Aorta (tissue), 5 donors: ENCODE results near the gene MPP1. TPM values are rescaled to one million over a fixed set of nuclear protein-coding genes. Genes with fewer than 3 reads are reported as not detected.
A peak's percentile ranks its signal among the peaks of the same experiment; 100 is the strongest.
"Not testable (repeated sequence)": the region's sequence is repeated elsewhere in the genome, so short reads cannot be mapped to it uniquely, and the experiment has no call there.

Source experiments
- ATAC-seq: fragments of 200-7000 bp; cut with Tn5 transposase; one replicate; pipeline ENCODE4 v1.9.1; 2022; ENCODE audit warnings: moderate library complexity; ENCODE audit not compliant: low FRiP score
- DNase-seq, 2 donors: peaks; one replicate each; pipeline ENCODE4 v3.0.0-alpha.2; 2020
- H3K27ac ChIP-seq, 2 donors: one replicate each; pipeline ENCODE4 v1.5.1; 2013; ENCODE audit warnings: low read length in 2 of 2, mild to moderate bottlenecking in 2 of 2, moderate library complexity in 2 of 2, control low read depth in 1 of 2, inconsistent platforms in 1 of 2, low read depth in 1 of 2
- H3K27me3 ChIP-seq, 2 donors: one replicate each; pipeline ENCODE4 v1.6.1; 2013; ENCODE audit warnings: control low read depth in 1 of 2, low read length in 1 of 2, mild to moderate bottlenecking in 1 of 2, moderate library complexity in 1 of 2; ENCODE audit not compliant: insufficient read depth in 2 of 2, control insufficient read depth in 1 of 2
- H3K36me3 ChIP-seq, 2 donors: one replicate each; pipeline ENCODE4 v1.6.1; 2013; ENCODE audit warnings: control low read depth in 1 of 2, low read length in 1 of 2, mild to moderate bottlenecking in 1 of 2; ENCODE audit not compliant: insufficient read depth in 2 of 2, control insufficient read depth in 1 of 2
- H3K4me1 ChIP-seq, 2 donors: one replicate each; pipeline ENCODE4 v1.6.1; 2013; ENCODE audit warnings: low read length in 2 of 2, control low read depth in 1 of 2, mild to moderate bottlenecking in 1 of 2, moderate library complexity in 1 of 2; ENCODE audit not compliant: insufficient read depth in 2 of 2, control insufficient read depth in 1 of 2
- H3K4me3 ChIP-seq, 2 donors: one replicate each; pipeline ENCODE4 v1.5.1; 2013; ENCODE audit warnings: low read length in 2 of 2, control low read depth in 1 of 2, mild to moderate bottlenecking in 1 of 2
- H3K9me3 ChIP-seq: one replicate; pipeline ENCODE4 v1.6.1; 2013; ENCODE audit warnings: mild to moderate bottlenecking, low read length; ENCODE audit not compliant: control insufficient read depth
- WGBS, 2 donors: extraction: QIAGEN DNeasy Blood & Tissue Kit; methylation state at CpG; one replicate each; pipeline ENCODE4 v1.1.7; 2013; 5-methylcytosine and 5-hydroxymethylcytosine counted together
- intact Hi-C, 2 donors: fragments of 100-400 bp; cut with DNase I; formaldehyde crosslinking; loops; one replicate each; pipeline versions ENCODE4 v1.14.2 to v1.15.0; 2022
- polyA plus RNA-seq, 2 donors: library from polyadenylated mRNA; stranded (reverse); fragments of 200-250 nt; gene quantifications; one replicate each; pipeline ENCODE4 v1.2.3, GENCODE V29; 2013
- total RNA-seq, 2 donors: library from RNA; stranded (reverse); fragmentation: NEBNext Ultra II Directional; extraction: Animal tissue kit (Norgen Biotek cat#: 25700); gene quantifications; one replicate each; pipeline ENCODE4 v1.2.1, GENCODE V29; 2021
- donor health status: healthy with polysubstance abuse.
- donor health status: Bipolar disorder and iron deficiency.
- donor health status: DM: no; HTN: no; CAD: no.
- donor health status: DM: no; HTN: no; CAD: no.
- donor health status: DM: yes; HTN: yes; CAD: no.

Gene MPP1
- total and polyA plus RNA-seq, 4 donors: 23.4 to 45.7 (median 37.8) TPM

DNA sequence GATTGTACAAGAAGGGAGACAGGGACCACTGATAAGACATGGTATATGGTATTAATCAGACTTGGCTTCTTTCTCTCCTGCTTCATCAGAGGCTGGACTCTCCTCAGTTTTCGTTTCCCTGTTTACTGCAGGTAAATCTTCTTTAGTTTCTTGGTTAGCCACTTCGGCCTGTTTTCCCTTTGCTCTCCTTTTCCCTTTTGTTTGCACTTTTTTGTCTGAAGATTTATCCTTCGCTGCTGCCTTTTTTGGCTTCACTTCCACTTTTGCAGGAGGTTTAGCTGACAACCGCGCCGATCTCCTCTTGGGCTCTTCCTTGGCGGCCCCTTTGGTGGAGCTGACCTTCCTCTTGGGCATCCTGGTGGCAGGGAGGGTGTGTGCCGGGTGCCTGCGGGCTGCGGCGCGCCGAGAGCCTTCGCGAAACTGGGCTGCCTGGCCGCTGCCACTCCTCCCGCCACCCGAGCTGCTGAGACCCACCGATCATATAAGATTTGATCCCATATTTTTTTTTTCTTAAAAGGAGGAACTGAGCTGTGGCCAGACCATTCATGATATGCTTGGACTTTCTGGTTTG lies 11.8 kb upstream of the MPP1 start:
- H3K4me1 ChIP-seq, DNase-seq, H3K27me3 ChIP-seq, H3K36me3 ChIP-seq, H3K9me3 ChIP-seq, H3K27ac ChIP-seq, intact Hi-C loops, H3K4me3 ChIP-seq, ATAC-seq: not testable (repeated sequence)
- 91 to 98% methylated on average over 19 of the region's 19 CpGs for WGBS, 2 donors

DNA sequence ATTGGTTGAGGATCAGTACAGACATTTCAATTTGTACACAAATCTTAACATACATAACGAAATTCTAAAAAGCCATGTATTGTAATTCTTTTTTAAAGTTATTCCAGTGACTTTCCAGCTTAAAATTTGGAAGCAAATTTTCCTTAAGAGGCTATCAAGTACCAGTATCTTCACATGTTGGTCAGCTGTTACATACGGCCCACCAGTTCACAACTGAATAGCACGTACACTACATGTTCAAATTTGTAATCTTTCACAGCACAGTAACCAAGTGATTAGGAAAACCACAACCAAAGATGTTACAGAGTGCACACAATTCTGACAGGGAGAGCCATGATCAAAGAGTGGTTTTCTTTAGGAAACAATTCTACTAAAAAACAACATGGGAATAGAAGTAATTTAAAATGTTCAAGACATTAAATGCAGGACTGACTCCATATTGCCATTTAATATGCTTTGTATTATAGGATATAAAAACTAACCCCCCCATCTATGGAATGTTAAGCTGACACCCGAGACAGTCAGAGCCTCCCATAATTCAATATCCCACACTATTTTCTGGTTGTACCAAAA lies 11.1 kb upstream of the MPP1 start:
- H3K4me3 ChIP-seq, DNase-seq, H3K27me3 ChIP-seq, H3K4me1 ChIP-seq, H3K27ac ChIP-seq, intact Hi-C loops, H3K36me3 ChIP-seq, H3K9me3 ChIP-seq, ATAC-seq: not testable (repeated sequence)
- WGBS, 2 donors: 74 to 95% methylated on average over 4 of the region's 4 CpGs

DNA sequence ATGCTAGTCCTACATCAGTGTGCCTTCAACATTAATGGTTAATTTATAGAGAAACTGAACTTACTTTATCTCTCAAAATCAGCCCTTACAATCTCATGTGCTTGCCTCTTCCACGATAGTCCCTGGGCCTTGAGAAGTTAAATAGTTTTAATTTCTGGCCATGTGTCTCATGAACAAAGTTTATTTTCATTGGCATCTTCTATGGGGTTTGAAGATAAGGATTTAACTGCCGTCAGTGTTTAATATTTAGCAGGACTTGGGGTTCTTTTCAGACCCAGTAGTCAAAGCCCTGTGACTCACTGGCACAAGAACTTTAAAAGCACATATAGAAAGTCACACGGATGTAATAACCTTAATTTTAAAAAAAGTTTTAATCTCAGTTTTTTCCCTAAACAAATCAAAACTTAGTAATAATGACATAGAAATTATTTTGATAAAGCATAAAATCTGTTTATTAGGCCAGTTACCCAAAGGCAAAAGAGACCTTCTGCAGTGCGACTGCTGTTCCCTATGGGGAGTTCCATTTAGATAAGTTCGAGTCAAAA lies 10.1 kb upstream of the MPP1 start:
- no peak for ATAC-seq
- 16 to 29% methylated on average over 5 of the region's 5 CpGs for WGBS, 2 donors

DNA sequence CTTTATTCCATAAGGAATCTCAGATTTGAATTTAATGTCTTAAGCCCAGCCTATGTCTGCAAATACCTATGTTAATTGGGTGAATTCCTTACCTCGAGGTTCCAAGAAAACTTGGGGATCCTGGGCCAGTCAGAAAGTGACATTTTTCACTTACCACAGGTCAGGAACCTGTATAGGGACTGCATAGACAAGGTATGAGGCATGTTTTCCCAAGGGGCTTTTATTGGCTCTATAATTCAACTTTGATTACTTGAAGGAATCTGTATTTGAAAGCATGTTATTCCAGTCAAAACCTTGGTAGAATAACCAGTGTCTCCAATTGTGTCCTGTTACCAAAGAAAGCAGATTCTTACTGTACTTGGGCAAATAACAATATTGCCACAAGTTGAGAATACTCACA lies 8.5 kb upstream of the MPP1 start:
- intact Hi-C loops: no loop called here
- WGBS, 2 donors: 36 to 52% methylated on average over 1 of the region's 1 CpG
- ATAC-seq: no peak

More for the DNA sequence above, 10.1 kb upstream of the MPP1 start:
- no peaks in the 10 kb centered on the region for H3K27me3 ChIP-seq
- H3K9me3 ChIP-seq: no peaks in the 10 kb centered on the region
- no peaks in the 10 kb centered on the region for H3K36me3 ChIP-seq
- intact Hi-C loops: no loop called here
- DNase-seq: no peak
- no peak overlapping the region for H3K27ac ChIP-seq
- H3K4me3 ChIP-seq: no peak overlapping the region
- no peaks in the 10 kb centered on the region for H3K4me1 ChIP-seq

DNA sequence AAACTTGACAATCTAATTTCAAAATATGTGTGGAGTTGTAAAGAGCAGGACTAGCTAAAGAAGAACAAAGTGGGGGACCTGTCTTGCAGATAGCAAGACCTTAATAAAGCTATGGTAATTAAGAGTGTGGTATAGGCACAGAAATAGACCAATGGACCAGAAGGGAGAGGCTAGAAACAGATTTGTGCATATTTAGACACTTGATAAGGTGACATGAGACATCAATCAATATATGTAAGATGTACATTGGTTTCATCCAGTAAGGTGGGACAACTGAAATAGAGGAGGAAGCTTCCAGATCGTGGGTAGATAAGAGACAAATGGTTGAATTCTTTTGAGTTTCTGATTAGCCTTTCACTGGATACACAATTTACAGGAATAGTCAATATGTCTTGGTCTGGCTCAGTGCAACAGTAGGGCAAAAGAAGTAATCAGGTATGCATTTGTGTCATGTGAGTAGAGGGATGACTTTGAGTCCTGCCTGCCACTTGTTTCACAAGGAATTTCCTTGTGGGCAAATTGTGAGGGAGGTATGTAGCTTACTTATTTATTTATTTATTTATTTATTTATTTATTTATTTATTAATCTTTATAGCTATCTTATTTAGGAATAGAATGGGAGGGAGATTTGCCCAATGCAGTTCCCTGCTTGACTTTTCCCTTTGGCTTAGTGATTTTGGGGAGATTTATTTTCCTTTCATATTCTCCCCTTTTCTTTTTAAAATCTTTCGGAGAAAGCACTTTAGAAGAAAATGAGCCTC lies 7.2 kb upstream of the MPP1 start:
- H3K36me3 ChIP-seq: no peaks in the 10 kb centered on the region
- no peaks in the 10 kb centered on the region for H3K4me1 ChIP-seq
- H3K4me3 ChIP-seq: no peak overlapping the region
- DNase-seq (no peak), ATAC-seq (no peak)
- WGBS, 2 donors: 75 to 94% methylated on average over 2 of the region's 2 CpGs
- intact Hi-C loops: no loop called here
- H3K9me3 ChIP-seq: no peaks in the 10 kb centered on the region
- H3K27ac ChIP-seq: no peak overlapping the region
- no peaks in the 10 kb centered on the region for H3K27me3 ChIP-seq

More for the DNA sequence above, 8.5 kb upstream of the MPP1 start:
- Histone ChIP-seq H3K36me3 (no peaks in the 10 kb centered on the region), H3K4me1 (no peaks in the 10 kb centered on the region), H3K27me3 (no peaks in the 10 kb centered on the region), H3K9me3 (no peaks in the 10 kb centered on the region), H3K27ac (no peak overlapping the region), H3K4me3 (no peak overlapping the region)
- no peak for DNase-seq

DNA sequence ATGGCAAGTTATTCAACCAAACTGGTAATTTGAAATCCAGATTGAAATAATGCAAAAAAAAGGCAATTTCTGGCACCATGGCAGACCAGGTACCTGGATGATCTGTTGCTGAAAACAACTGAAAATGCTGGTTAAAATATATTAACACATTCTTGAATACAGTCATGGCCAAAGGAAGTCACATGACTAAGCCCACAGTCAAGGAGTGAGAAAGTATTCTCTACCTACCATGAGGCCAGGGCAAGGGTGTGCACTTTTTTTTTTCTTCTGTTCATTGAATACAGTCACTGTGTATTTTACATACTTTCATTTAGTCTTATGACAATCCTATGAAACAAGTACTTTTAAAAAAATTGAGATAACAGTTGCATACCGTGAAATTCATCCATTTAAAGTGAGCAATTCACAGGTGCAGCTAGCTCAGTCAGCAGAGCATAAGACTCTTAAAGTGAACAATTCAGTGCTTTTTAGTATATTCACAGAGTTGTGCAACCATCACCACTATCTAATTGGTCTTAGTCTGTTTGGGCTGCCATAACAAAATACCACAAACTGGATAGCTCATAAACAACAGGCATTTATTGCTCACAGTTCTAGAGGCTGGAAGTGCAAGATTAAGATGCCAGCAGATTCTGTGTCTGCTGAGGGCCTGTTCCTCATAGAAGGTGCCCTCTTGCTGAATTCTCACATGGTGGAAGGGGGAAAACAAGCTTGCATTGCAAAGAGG lies 4.8 kb upstream of the MPP1 start:
- Histone ChIP-seq H3K27ac (no peak overlapping the region), H3K27me3 (no peaks in the 10 kb centered on the region), H3K4me3 (no peak overlapping the region), H3K36me3 (no peaks in the 10 kb centered on the region), H3K4me1 (peaks cover 0 to 1% of the 10 kb centered on the region in 2 donors), H3K9me3 (no peaks in the 10 kb centered on the region)
- DNase-seq (no peak), ATAC-seq (no peak)
- 68 to 96% methylated on average over 1 of the region's 1 CpG for WGBS, 2 donors
- intact Hi-C loops: no loop called here

DNA sequence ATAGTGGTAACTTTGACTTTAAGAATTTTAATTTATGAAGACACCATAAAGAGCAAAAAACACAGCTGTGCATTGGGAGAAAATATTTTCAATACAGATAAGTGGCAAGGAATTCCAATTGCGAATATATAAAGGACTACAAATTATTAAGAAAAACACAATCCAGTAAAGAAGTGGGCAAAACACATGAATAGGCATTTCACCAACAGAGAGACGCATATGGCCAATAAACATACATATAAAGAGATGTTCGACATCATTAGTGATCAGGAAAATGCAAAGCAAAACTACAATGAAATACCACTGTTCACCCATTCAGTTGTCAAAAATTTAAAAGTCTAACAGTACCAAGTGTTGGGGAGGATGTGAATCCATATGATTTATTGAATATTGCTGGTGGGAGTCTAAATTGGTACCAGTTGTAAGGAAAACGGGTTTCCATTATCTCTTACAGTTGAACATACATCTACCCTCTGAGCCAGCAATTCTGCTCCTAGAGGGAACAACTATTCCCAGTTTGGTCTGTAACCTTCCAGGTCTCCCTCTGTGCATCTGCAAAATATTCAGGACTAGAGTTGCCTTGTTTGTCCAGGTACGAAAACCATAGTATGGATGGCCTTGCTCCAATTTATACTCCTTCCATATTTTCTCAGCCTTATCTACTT lies 1.7 kb upstream of the MPP1 start:
- Histone ChIP-seq H3K27ac (no peak overlapping the region), H3K4me1 (peaks cover 0 to 1% of the 10 kb centered on the region in 2 donors), H3K9me3 (no peaks in the 10 kb centered on the region), H3K4me3 (no peak overlapping the region), H3K27me3 (no peaks in the 10 kb centered on the region), H3K36me3 (no peaks in the 10 kb centered on the region)
- DNase-seq: no peak
- no peak for ATAC-seq
- 82 to 95% methylated on average over 5 of the region's 5 CpGs for WGBS, 2 donors
- intact Hi-C loops: no loop called here

DNA sequence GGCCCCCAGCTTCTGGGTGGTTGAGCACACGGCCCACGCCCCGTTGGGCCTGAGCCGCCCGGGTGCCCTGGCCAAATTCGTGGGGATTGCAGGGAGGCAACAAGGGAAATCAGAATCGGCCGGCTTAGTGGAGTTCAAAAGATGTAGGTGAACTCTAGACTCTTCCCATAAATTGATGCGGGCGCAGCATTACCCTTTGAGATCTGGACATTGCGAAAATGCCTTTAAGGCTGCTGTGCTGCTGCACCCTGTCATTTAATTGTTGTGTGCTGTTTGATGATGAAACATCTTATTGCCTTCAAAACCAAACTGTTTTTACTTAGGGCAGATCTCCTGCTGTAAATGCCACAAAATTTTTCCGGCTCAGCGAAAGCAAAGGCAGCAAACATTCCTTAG lies 409 bp upstream of the MPP1 start:
- H3K36me3 ChIP-seq: no peaks in the 10 kb centered on the region
- H3K4me3 ChIP-seq: peak overlapping the region; percentile 7 to 18
- H3K4me1 ChIP-seq: peaks cover 0 to 1% of the 10 kb centered on the region in 2 donors
- no peaks in the 10 kb centered on the region for H3K27me3 ChIP-seq
- intact Hi-C loops: no loop called here
- DNase-seq (no peak), ATAC-seq (no peak)
- H3K27ac ChIP-seq: peak overlapping the region in 1 of 2 donors; percentile 68
- WGBS, 2 donors: 1 to 44% methylated on average over 13 of the region's 13 CpGs
- H3K9me3 ChIP-seq: no peaks in the 10 kb centered on the region
